ENCODE results near the gene CNTFR.

The CNTFR gene

GRCh38 chr9:34625186-34625486, 35.6 kb upstream of the CNTFR start:
- TF ChIP-seq CTCF (IDR thresholded peaks at IDR 0.05; ENCODE audit: extremely low read depth, missing control alignments): no peak
- no peak for DNase-seq (ENCODE audit: low spot score)

- TF ChIP-seq CTCF (IDR thresholded peaks at IDR 0.05; ENCODE audit: extremely low read depth, missing control alignments): no peak
- DNase-seq (ENCODE audit: low spot score): no peak
These were observed 35.1 kb upstream of the CNTFR start for GRCh38 chr9:34624475-34625185.

GRCh38 chr9:34623374-34624235, 34.1 kb upstream of the CNTFR start:
- TF ChIP-seq CTCF (IDR thresholded peaks at IDR 0.05; ENCODE audit: extremely low read depth, missing control alignments): no peak
- DNase-seq (ENCODE audit: low spot score): no peak

GRCh38 chr9:34620061-34620994, 30.8 kb upstream of the CNTFR start, which contains the start of gene DCTN3:
DCTN3 (minus strand) TSS chr9:34620495; CDS start chr9:34620464, 31 bp downstream.
- peak; percentile 97 for DNase-seq (ENCODE audit: low spot score)
- no peak for TF ChIP-seq CTCF (IDR thresholded peaks at IDR 0.05; ENCODE audit: extremely low read depth, missing control alignments)

GRCh38 chr9:34615132-34615531, 25.6 kb upstream of the CNTFR start:
- no peak for TF ChIP-seq CTCF (IDR thresholded peaks at IDR 0.05; ENCODE audit: extremely low read depth, missing control alignments)
- DNase-seq (ENCODE audit: low spot score): no peak

- TF ChIP-seq CTCF (IDR thresholded peaks at IDR 0.05; ENCODE audit: extremely low read depth, missing control alignments): peak; percentile 73
- DNase-seq (ENCODE audit: low spot score): peak; percentile 85
These were observed 23.4 kb upstream of the CNTFR start for GRCh38 chr9:34612788-34613390.

Data from GM20000 (cell line).